ENCODE results near the gene MTSS2.

The MTSS2 gene

GRCh38 chr16:70663524-70664324, 22.1 kb downstream of the MTSS2 start:
- Mint-ChIP-seq H3K36me3 (peaks cover 4% of the 10 kb centered on the region), H3K9me3 (ENCODE audit: low read depth) (no peaks in the 10 kb centered on the region), H3K27me3 (no peaks in the 10 kb centered on the region), H3K4me1 (ENCODE audit: low read depth) (peaks cover 1% of the 10 kb centered on the region), H3K4me3 (no peak overlapping the region), H3K27ac (no peak overlapping the region)

GRCh38 chr16:70662991-70663523, 22.8 kb downstream of the MTSS2 start:
- H3K27me3 Mint-ChIP-seq, result no peaks in the 10 kb centered on the region
- H3K27ac Mint-ChIP-seq, result no peak overlapping the region
- no peak overlapping the region for H3K4me3 Mint-ChIP-seq
- H3K36me3 Mint-ChIP-seq, result peaks cover 3% of the 10 kb centered on the region
- H3K9me3 Mint-ChIP-seq (ENCODE audit: low read depth), result no peaks in the 10 kb centered on the region
- peaks cover 1% of the 10 kb centered on the region for H3K4me1 Mint-ChIP-seq (ENCODE audit: low read depth)

- no peak overlapping the region for H3K4me3 Mint-ChIP-seq
These were observed 23.8 kb downstream of the MTSS2 start for GRCh38 chr16:70661918-70662641.

GRCh38 chr16:70661534-70661917, 24.3 kb downstream of the MTSS2 start:
- Mint-ChIP-seq H3K36me3 (peaks cover under 1% of the 10 kb centered on the region), H3K9me3 (ENCODE audit: low read depth) (no peaks in the 10 kb centered on the region), H3K4me1 (ENCODE audit: low read depth) (peaks cover 1% of the 10 kb centered on the region), H3K27ac (no peak overlapping the region), H3K4me3 (no peak overlapping the region), H3K27me3 (no peaks in the 10 kb centered on the region)

More at GRCh38 chr16:70661918-70662641, 23.8 kb downstream of the MTSS2 start:
- Mint-ChIP-seq H3K36me3 (peaks cover 3% of the 10 kb centered on the region), H3K4me1 (ENCODE audit: low read depth) (peaks cover 1% of the 10 kb centered on the region), H3K27ac (no peak overlapping the region), H3K27me3 (no peaks in the 10 kb centered on the region), H3K9me3 (ENCODE audit: low read depth) (no peaks in the 10 kb centered on the region)

- Mint-ChIP-seq H3K36me3 (no peaks in the 10 kb centered on the region), H3K4me1 (ENCODE audit: low read depth) (peaks cover 1% of the 10 kb centered on the region)
These were observed 25.0 kb downstream of the MTSS2 start for GRCh38 chr16:70660672-70661350.

GRCh38 chr16:70659953-70660671, 25.7 kb downstream of the MTSS2 start:
- peaks cover 1% of the 10 kb centered on the region for H3K4me1 Mint-ChIP-seq (ENCODE audit: low read depth)
- no peak overlapping the region for H3K27ac Mint-ChIP-seq
- no peaks in the 10 kb centered on the region for H3K9me3 Mint-ChIP-seq (ENCODE audit: low read depth)
- H3K36me3 Mint-ChIP-seq, result no peaks in the 10 kb centered on the region
- no peaks in the 10 kb centered on the region for H3K27me3 Mint-ChIP-seq
- H3K4me3 Mint-ChIP-seq, result no peak overlapping the region

More at GRCh38 chr16:70660672-70661350, 25.0 kb downstream of the MTSS2 start:
- H3K9me3 Mint-ChIP-seq (ENCODE audit: low read depth), result no peaks in the 10 kb centered on the region
- H3K27me3 Mint-ChIP-seq, result no peaks in the 10 kb centered on the region
- H3K27ac Mint-ChIP-seq, result no peak overlapping the region
- no peak overlapping the region for H3K4me3 Mint-ChIP-seq

GRCh38 chr16:70659546-70659945, 26.3 kb downstream of the MTSS2 start:
- Mint-ChIP-seq H3K9me3 (ENCODE audit: low read depth) (no peaks in the 10 kb centered on the region), H3K36me3 (no peaks in the 10 kb centered on the region), H3K4me3 (no peak overlapping the region), H3K27me3 (no peaks in the 10 kb centered on the region), H3K27ac (no peak overlapping the region), H3K4me1 (ENCODE audit: low read depth) (peaks cover 1% of the 10 kb centered on the region)

- Mint-ChIP-seq H3K4me1 (ENCODE audit: low read depth) (peaks cover 2% of the 10 kb centered on the region), H3K27me3 (no peaks in the 10 kb centered on the region), H3K36me3 (no peaks in the 10 kb centered on the region), H3K9me3 (ENCODE audit: low read depth) (no peaks in the 10 kb centered on the region), H3K4me3 (no peak overlapping the region), H3K27ac (no peak overlapping the region)
These were observed 26.9 kb downstream of the MTSS2 start for GRCh38 chr16:70658921-70659320.

GRCh38 chr16:70657956-70658355, 27.9 kb downstream of the MTSS2 start:
- H3K4me3 Mint-ChIP-seq, result no peak overlapping the region
- H3K9me3 Mint-ChIP-seq (ENCODE audit: low read depth), result no peaks in the 10 kb centered on the region
- H3K27me3 Mint-ChIP-seq, result no peaks in the 10 kb centered on the region
- H3K36me3 Mint-ChIP-seq, result no peaks in the 10 kb centered on the region
- no peak overlapping the region for H3K27ac Mint-ChIP-seq
- peaks cover 6% of the 10 kb centered on the region for H3K4me1 Mint-ChIP-seq (ENCODE audit: low read depth)

- Mint-ChIP-seq H3K4me3 (no peak overlapping the region), H3K27ac (no peak overlapping the region), H3K9me3 (ENCODE audit: low read depth) (no peaks in the 10 kb centered on the region), H3K36me3 (no peaks in the 10 kb centered on the region), H3K4me1 (ENCODE audit: low read depth) (peaks cover 6% of the 10 kb centered on the region), H3K27me3 (no peaks in the 10 kb centered on the region)
These were observed 29.1 kb downstream of the MTSS2 start for GRCh38 chr16:70656712-70657263.

- no peaks in the 10 kb centered on the region for H3K36me3 Mint-ChIP-seq
- no peak overlapping the region for H3K4me3 Mint-ChIP-seq
- no peak overlapping the region for H3K27ac Mint-ChIP-seq
- peaks cover 6% of the 10 kb centered on the region for H3K4me1 Mint-ChIP-seq (ENCODE audit: low read depth)
- H3K27me3 Mint-ChIP-seq, result no peaks in the 10 kb centered on the region
- H3K9me3 Mint-ChIP-seq (ENCODE audit: low read depth), result no peaks in the 10 kb centered on the region
These were observed 29.7 kb downstream of the MTSS2 start for GRCh38 chr16:70656065-70656711.

- no peak overlapping the region for H3K27ac Mint-ChIP-seq
These were observed 31.8 kb downstream of the MTSS2 start for GRCh38 chr16:70653809-70654771.

GRCh38 chr16:70653406-70653805, 32.4 kb downstream of the MTSS2 start:
- no peaks in the 10 kb centered on the region for H3K27me3 Mint-ChIP-seq
- no peak overlapping the region for H3K4me3 Mint-ChIP-seq
- no peak overlapping the region for H3K27ac Mint-ChIP-seq
- H3K4me1 Mint-ChIP-seq (ENCODE audit: low read depth), result peaks cover 5% of the 10 kb centered on the region
- H3K36me3 Mint-ChIP-seq, result no peaks in the 10 kb centered on the region
- H3K9me3 Mint-ChIP-seq (ENCODE audit: low read depth), result no peaks in the 10 kb centered on the region

More at GRCh38 chr16:70653809-70654771, 31.8 kb downstream of the MTSS2 start:
- Mint-ChIP-seq H3K4me3 (peak overlapping the region; percentile 67), H3K27me3 (no peaks in the 10 kb centered on the region), H3K4me1 (ENCODE audit: low read depth) (peaks cover 5% of the 10 kb centered on the region), H3K36me3 (no peaks in the 10 kb centered on the region), H3K9me3 (ENCODE audit: low read depth) (no peaks in the 10 kb centered on the region)
